CD4-positive, alpha-beta T cell treated with Interleukin-10 for 1 hour (primary cell): ENCODE data around the gene FKBP10.
A peak's percentile ranks its signal among the peaks of the same experiment; 100 is the strongest.
"Not testable (repeated sequence)": the region's sequence is repeated elsewhere in the genome, so short reads cannot be mapped to it uniquely, and the experiment has no call there.

Experiments used
- DNase-seq: peaks from one replicate; pipeline ENCODE4 v3.0.0-alpha.2; 2020

FKBP10 gene

GRCh38 chr17:41812381-41813151 lies at the start of gene FKBP10:
Gene FKBP10, plus strand, starts transcription at chr17:41813004. Its CDS starts 31 bp downstream, at chr17:41813035.
- peak; percentile 50 for DNase-seq

- no peak for DNase-seq
Measured at GRCh38 chr17:41763327-41763726, 49.5 kb upstream of the FKBP10 start.

- no peak for DNase-seq
Measured at GRCh38 chr17:41766135-41766534, 46.7 kb upstream of the FKBP10 start.

GRCh38 chr17:41767324-41768042 lies 45.3 kb upstream of the FKBP10 start:
- no peak for DNase-seq

- DNase-seq = no peak
Measured at GRCh38 chr17:41768682-41769288, 44.0 kb upstream of the FKBP10 start.

GRCh38 chr17:41769346-41769862 lies 43.4 kb upstream of the FKBP10 start:
- no peak for DNase-seq

GRCh38 chr17:41769985-41770384 lies 42.8 kb upstream of the FKBP10 start:
- no peak for DNase-seq

- DNase-seq = no peak
Measured at GRCh38 chr17:41771389-41772206, 41.2 kb upstream of the FKBP10 start.

- no peak for DNase-seq
Measured at GRCh38 chr17:41772218-41772585, 40.6 kb upstream of the FKBP10 start.

GRCh38 chr17:41772586-41773189 lies 40.1 kb upstream of the FKBP10 start:
- DNase-seq = no peak

- no peak for DNase-seq
Measured at GRCh38 chr17:41773190-41773588, 39.6 kb upstream of the FKBP10 start.

- no peak for DNase-seq
Measured at GRCh38 chr17:41773731-41774193, 39.0 kb upstream of the FKBP10 start.

GRCh38 chr17:41775394-41776226 lies 37.2 kb upstream of the FKBP10 start:
- no peak for DNase-seq

GRCh38 chr17:41776262-41776900 lies 36.4 kb upstream of the FKBP10 start:
- DNase-seq = not testable (repeated sequence)

GRCh38 chr17:41777157-41777573 lies 35.6 kb upstream of the FKBP10 start:
- DNase-seq = no peak

GRCh38 chr17:41777574-41778188 lies 35.1 kb upstream of the FKBP10 start:
- no peak for DNase-seq

- DNase-seq = no peak
Measured at GRCh38 chr17:41779954-41780353, 32.9 kb upstream of the FKBP10 start.

GRCh38 chr17:41781404-41782110 lies 31.2 kb upstream of the FKBP10 start:
- no peak for DNase-seq

GRCh38 chr17:41782142-41782541 lies 30.7 kb upstream of the FKBP10 start:
- no peak for DNase-seq
